NCI-H226 (cell line): ENCODE data around the gene CEP72.
A peak's percentile ranks its signal among the peaks of the same experiment; 100 is the strongest.
"Not testable (repeated sequence)": the region's sequence is repeated elsewhere in the genome, so short reads cannot be mapped to it uniquely, and the experiment has no call there.

Experiments
- DNase-seq: peaks from one replicate; pipeline ENCODE4 v3.0.0-alpha.2; 2015

CEP72 gene

GRCh38 chr5:686936-687335 is 74.8 kb downstream of the CEP72 start:
- not testable (repeated sequence) for DNase-seq

- DNase-seq = not testable (repeated sequence)
Observed at GRCh38 chr5:688348-689010, 76.3 kb downstream of the CEP72 start.

GRCh38 chr5:690293-690692 is 78.2 kb downstream of the CEP72 start:
- DNase-seq = not testable (repeated sequence)

- DNase-seq = not testable (repeated sequence)
Observed at GRCh38 chr5:691049-691448, 78.9 kb downstream of the CEP72 start.

- DNase-seq = no peak
Observed at GRCh38 chr5:691817-692528, 79.8 kb downstream of the CEP72 start.

GRCh38 chr5:692529-693041 is 80.4 kb downstream of the CEP72 start:
- DNase-seq = not testable (repeated sequence)

DNA sequence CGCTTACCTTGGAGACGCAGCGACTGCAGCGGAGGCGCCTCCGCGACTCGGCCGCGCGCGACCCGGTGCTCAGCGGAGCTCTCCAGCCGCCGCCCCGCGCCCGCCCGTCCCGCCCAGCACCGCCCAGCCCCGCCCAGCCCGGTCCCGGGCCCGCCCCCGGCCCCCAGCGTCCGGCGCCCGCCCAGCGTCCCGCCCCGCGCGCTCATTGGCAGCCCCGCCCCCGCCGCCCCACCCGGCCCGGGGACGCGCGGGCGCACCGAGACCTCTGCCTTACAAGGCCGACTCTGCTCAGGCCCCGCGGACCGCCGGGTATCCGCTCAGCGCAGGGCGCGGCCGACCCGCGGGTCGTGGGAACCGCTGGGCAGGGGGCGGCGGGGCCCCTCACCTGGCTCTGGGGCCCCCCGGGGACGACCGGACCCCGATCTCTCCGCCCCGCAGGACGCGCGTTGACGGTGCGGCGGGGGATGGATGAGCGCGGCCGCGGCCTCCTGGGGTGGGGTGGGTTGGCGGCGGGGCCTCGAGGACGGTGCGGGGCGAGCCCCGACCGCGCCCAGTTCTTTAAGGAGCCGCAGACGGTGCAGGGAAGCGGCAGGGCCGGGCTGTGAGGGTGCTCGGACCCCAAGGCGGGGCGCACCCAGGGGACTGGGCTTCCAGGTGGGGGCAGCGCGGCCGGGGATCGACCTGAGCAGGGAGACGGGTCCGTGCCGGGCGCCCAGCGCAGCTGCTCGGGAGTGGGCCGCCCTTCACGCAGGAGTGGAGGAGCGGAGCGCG is 81.3 kb downstream of the CEP72 start, which contains the start of gene TPPP:
Gene TPPP (minus strand): TSS at position 82 of the 771 bp plus-strand sequence. CDS start 15,292 bp downstream, outside the sequence.
- peak; percentile 53 for DNase-seq

DNA sequence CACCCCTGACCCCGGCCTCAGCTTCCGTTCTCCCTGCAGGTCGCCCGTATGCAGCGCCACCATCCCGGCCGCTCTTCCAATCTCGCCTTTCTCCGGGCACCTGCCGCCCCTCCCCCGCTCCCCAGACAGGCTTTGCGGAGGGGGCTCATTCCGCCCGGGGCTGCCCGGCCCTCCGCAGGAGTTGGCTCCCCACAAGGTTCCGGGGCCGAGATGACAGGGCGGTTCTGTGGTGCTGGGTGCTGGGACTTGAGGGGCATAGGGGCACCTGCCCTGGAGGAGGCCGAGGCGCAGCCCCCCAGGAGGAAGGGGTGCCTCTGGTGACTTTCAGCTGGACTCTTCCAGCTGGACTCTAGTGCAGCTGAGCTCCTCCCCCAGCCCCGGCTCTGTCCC is 81.9 kb downstream of the CEP72 start:
- not testable (repeated sequence) for DNase-seq

GRCh38 chr5:695475-695874 is 83.3 kb downstream of the CEP72 start:
- not testable (repeated sequence) for DNase-seq

DNA sequence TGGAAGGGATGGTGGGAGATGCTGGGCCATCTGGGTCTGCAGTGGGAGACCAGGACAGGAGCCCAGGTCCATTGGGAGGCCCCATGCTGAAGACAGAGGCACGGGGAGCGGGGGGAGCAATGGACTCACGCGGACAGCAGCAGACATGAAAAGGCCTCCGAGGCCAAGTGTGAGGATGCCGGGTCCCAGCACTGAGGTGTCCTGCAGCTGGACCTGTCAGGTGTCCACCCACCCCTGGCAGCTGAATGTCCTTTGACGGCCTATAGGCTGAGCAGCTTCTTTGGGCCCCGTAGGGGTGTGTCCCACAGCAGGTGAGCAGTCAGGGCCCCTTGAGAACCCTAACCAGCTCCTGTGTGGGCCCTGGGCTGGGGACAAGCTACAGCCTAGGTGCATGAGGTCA is 84.1 kb downstream of the CEP72 start:
- not testable (repeated sequence) for DNase-seq

DNA sequence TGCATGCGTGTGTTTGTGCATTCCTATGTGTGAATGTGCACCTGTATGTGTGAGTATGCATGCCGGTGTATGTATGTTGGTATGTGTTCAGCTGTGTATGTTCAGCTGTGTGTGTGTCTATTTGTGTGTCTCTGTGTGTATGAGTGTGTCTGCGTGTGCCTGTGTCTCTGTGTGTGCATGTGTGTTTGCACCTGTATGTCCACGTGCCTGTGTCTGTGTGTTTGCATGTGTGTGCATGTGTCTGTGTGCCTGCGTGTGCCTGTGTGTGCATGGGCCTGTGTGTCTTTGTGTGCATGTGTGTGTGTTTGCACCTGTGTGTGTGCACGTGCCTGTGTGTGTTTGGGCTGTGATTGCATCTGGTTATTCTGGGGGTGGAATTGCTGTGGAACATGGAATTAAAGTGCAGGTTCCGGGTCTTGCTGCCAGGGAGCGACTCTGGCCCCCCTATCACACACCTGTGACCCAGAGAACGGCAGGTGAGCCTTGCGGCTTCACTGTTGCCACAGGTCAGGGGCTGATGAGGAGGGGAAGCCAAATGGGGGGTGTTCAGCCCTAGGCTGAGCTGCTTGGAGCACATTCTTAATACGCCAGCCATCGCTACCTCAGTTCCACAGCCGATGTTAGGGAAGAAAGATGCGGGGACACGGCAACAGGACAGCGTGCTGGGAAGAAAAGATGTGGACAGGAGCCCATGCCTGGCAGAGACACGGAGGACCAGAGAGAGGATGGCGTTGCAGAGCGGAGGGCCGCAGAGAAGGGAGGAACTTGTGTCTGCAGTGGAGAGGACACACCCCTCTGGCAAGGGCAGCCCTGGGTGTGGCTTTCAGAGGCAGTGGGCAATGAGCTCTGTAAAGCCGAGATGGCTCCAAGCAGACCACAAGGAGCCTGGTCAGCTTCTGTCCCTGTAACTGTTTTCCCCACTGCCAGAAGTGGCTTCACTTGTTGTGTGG is 84.9 kb downstream of the CEP72 start:
- DNase-seq = not testable (repeated sequence)
